Natural killer cell (primary cell): ENCODE data around the gene ELN. TPM values are rescaled to one million over a fixed set of nuclear protein-coding genes. Genes with fewer than 3 reads are reported as not detected.
A peak's percentile ranks its signal among the peaks of the same experiment; 100 is the strongest.

ENCODE experiments used
- ATAC-seq, 3 donors: fragments of 150-1000 bp in 2 of 3; fragments of 200-7000 bp in 1 of 3; cut with Tn5 transposase; 1 replicate in 1 of 3; 2 replicates in 2 of 3; pipeline ENCODE4 v1.10.0; 2021; ENCODE audit warnings: mild to moderate bottlenecking in 2 of 3, moderate library complexity in 2 of 3
- DNase-seq, 2 donors: peaks; one replicate each; pipeline versions ENCODE4 v3.0.0 to v3.0.0-alpha.2; 2013 to 2021; ENCODE audit warnings: mixed read lengths in 1 of 2
- H3K27ac ChIP-seq: one replicate; pipeline ENCODE4 v1.5.1; 2013; ENCODE audit warnings: mild to moderate bottlenecking, low read length
- H3K27me3 ChIP-seq: one replicate; pipeline ENCODE4 v1.6.1; 2013; ENCODE audit warnings: low read length; ENCODE audit not compliant: control insufficient read depth, insufficient read depth
- H3K36me3 ChIP-seq: one replicate; pipeline ENCODE4 v1.6.1; 2013; ENCODE audit warnings: low read length; ENCODE audit not compliant: control insufficient read depth, insufficient read depth
- H3K4me1 ChIP-seq: one replicate; pipeline ENCODE4 v1.6.1; 2013; ENCODE audit warnings: low read length; ENCODE audit not compliant: control insufficient read depth, insufficient read depth
- H3K4me3 ChIP-seq: one replicate; pipeline ENCODE4 v1.5.1; 2013; ENCODE audit warnings: low read length
- H3K9me3 ChIP-seq: one replicate; pipeline ENCODE4 v1.6.1; 2013; ENCODE audit warnings: low read length; ENCODE audit not compliant: control insufficient read depth, insufficient read depth
- H3K27ac Mint-ChIP-seq, 2 donors: one replicate each; pipeline ENCODE4 v1.8.0; 2022; ENCODE audit warnings: mild to moderate bottlenecking in 2 of 2, mixed read lengths in 2 of 2, moderate library complexity in 1 of 2
- H3K27me3 Mint-ChIP-seq, 2 donors: one replicate each; pipeline ENCODE4 v1.8.0; 2022; ENCODE audit warnings: low read depth in 2 of 2, mixed read lengths in 2 of 2
- H3K36me3 Mint-ChIP-seq: one replicate; pipeline ENCODE4 v1.8.0; 2022; ENCODE audit warnings: mixed read lengths
- H3K4me1 Mint-ChIP-seq, 2 donors: one replicate each; pipeline ENCODE4 v1.8.0; 2022; ENCODE audit warnings: mixed read lengths in 2 of 2
- H3K4me3 Mint-ChIP-seq: one replicate; pipeline ENCODE4 v1.8.0; 2022; ENCODE audit warnings: mild to moderate bottlenecking, moderate library complexity, mixed read lengths
- H3K9me3 Mint-ChIP-seq, 2 donors: one replicate each; pipeline ENCODE4 v1.8.0; 2022; ENCODE audit warnings: mixed read lengths in 2 of 2
- CTCF ChIP-seq: fragments of 200-600 bp; IDR thresholded peaks from one replicate; pipeline ENCODE4 v1.8.0; 2022; ENCODE audit warnings: antibody characterized with exemption
- WGBS: methylation state at CpG from one replicate; pipeline ENCODE4 v1.1.7; 2013; ENCODE audit warnings: missing lambda C conversion rate; ENCODE audit not compliant: insufficient coverage; 5-methylcytosine and 5-hydroxymethylcytosine counted together
- intact Hi-C: fragments of 100-400 bp; cut with micrococcal nuclease; formaldehyde crosslinking; loops from one replicate; pipeline ENCODE4 v1.14.2; 2022
- total RNA-seq, 4 donors: library from RNA; stranded (reverse); fragments of 120-200 nt in 1 of 4; gene quantifications; one replicate each; pipeline versions ENCODE4 v1.2.3 to v1.2.4, GENCODE V29; 2013 to 2022

The ELN gene
- total RNA-seq, 3 donors from 2014 or later (not counting 1 experiment from before 2014, with no cell fraction given): 0.75 TPM; not detected in 2

GRCh38 chr7:74068378-74069085 lies 40.6 kb downstream of the ELN start:
- Histone ChIP-seq H3K27ac (no peak overlapping the region), H3K36me3 (no peaks in the 10 kb centered on the region), H3K4me1 (peaks cover 7% of the 10 kb centered on the region), H3K4me3 (no peak overlapping the region), H3K9me3 (no peaks in the 10 kb centered on the region), H3K27me3 (no peaks in the 10 kb centered on the region)
- DNase-seq (no peak), ATAC-seq (no peak)
- Mint-ChIP-seq H3K27ac (peak overlapping the region in 1 of 2 donors; percentile 40), H3K4me3 (no peak overlapping the region), H3K9me3 (no peaks in the 10 kb centered on the region), H3K36me3 (no peaks in the 10 kb centered on the region), H3K27me3 (no peaks in the 10 kb centered on the region), H3K4me1 (no peaks in the 10 kb centered on the region)
- WGBS: 89% methylated on average over 19 of the region's 20 CpGs
- intact Hi-C loops: loop anchor here (1.0 to 10.0 kb wide), 4 partner anchors 106 to 333 kb away; partner anchors contain the start of gene EIF4H
- no peak for TF ChIP-seq CTCF

GRCh38 chr7:74069086-74069541 lies 41.1 kb downstream of the ELN start:
- no peak overlapping the region for H3K27ac ChIP-seq
- H3K27ac Mint-ChIP-seq: no peak overlapping the region
- no peak overlapping the region for H3K4me3 ChIP-seq
- H3K4me3 Mint-ChIP-seq: no peak overlapping the region
- no peak for ATAC-seq
- H3K27me3 ChIP-seq: no peaks in the 10 kb centered on the region
- TF ChIP-seq CTCF: no peak
- no peaks in the 10 kb centered on the region for H3K36me3 Mint-ChIP-seq
- intact Hi-C loops: loop anchor here (5.0 to 10.0 kb wide), 3 partner anchors 106 to 226 kb away; partner anchors contain the start of gene EIF4H
- no peaks in the 10 kb centered on the region for H3K27me3 Mint-ChIP-seq
- DNase-seq: no peak
- H3K36me3 ChIP-seq: no peaks in the 10 kb centered on the region
- 92% methylated on average over 16 of the region's 16 CpGs for WGBS
- no peaks in the 10 kb centered on the region for H3K4me1 Mint-ChIP-seq
- H3K9me3 Mint-ChIP-seq: no peaks in the 10 kb centered on the region
- no peaks in the 10 kb centered on the region for H3K9me3 ChIP-seq
- peaks cover 7% of the 10 kb centered on the region for H3K4me1 ChIP-seq

GRCh38 chr7:74069790-74070618 lies 42.0 kb downstream of the ELN start:
- DNase-seq: no peak
- no peak for ATAC-seq
- H3K4me3 ChIP-seq: no peak overlapping the region
- H3K9me3 Mint-ChIP-seq: no peaks in the 10 kb centered on the region
- no peaks in the 10 kb centered on the region for H3K27me3 ChIP-seq
- peaks cover 7% of the 10 kb centered on the region for H3K4me1 ChIP-seq
- intact Hi-C loops: loop anchor here (5.0 to 10.0 kb wide), 3 partner anchors 105 to 225 kb away; partner anchors contain the start of gene EIF4H
- no peak for TF ChIP-seq CTCF
- H3K4me3 Mint-ChIP-seq: no peak overlapping the region
- no peaks in the 10 kb centered on the region for H3K4me1 Mint-ChIP-seq
- H3K27me3 Mint-ChIP-seq: no peaks in the 10 kb centered on the region
- no peaks in the 10 kb centered on the region for H3K9me3 ChIP-seq
- H3K27ac Mint-ChIP-seq: no peak overlapping the region
- H3K27ac ChIP-seq: no peak overlapping the region
- H3K36me3 Mint-ChIP-seq: no peaks in the 10 kb centered on the region
- WGBS: 85% methylated on average over 9 of the region's 11 CpGs
- H3K36me3 ChIP-seq: no peaks in the 10 kb centered on the region
